ENCODE data around the gene GPC5. TPM values are rescaled to one million over a fixed set of nuclear protein-coding genes. Genes with fewer than 3 reads are reported as not detected.

GPC5 gene
- polyA plus RNA-seq, 1 experiment: not detected

GRCh38 chr13:92429231-92429630 lies 1030.8 kb downstream of the GPC5 start:
- ChIA-PET POLR2A (no interaction called here), CTCF (interaction anchor here (0.9 kb wide), 1 partner anchor 148 kb away, joined by 3 read pairs; no protein-coding TSS in a partner anchor)
- Histone ChIP-seq H3K27me3 (ENCODE audit: control insufficient read depth, insufficient read depth, low read length) (no peaks in the 10 kb centered on the region), H3K4me3 (ENCODE audit: low read depth, low read length) (no peak overlapping the region), H3K36me3 (ENCODE audit: control insufficient read depth, insufficient read depth, low read length) (no peaks in the 10 kb centered on the region)
- TF ChIP-seq, protein P1, sequence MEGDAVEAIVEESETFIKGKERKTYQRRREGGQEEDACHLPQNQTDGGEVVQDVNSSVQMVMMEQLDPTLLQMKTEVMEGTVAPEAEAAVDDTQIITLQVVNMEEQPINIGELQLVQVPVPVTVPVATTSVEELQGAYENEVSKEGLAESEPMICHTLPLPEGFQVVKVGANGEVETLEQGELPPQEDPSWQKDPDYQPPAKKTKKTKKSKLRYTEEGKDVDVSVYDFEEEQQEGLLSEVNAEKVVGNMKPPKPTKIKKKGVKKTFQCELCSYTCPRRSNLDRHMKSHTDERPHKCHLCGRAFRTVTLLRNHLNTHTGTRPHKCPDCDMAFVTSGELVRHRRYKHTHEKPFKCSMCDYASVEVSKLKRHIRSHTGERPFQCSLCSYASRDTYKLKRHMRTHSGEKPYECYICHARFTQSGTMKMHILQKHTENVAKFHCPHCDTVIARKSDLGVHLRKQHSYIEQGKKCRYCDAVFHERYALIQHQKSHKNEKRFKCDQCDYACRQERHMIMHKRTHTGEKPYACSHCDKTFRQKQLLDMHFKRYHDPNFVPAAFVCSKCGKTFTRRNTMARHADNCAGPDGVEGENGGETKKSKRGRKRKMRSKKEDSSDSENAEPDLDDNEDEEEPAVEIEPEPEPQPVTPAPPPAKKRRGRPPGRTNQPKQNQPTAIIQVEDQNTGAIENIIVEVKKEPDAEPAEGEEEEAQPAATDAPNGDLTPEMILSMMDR (IDR thresholded peaks at IDR 0.05; ENCODE audit: insufficient read depth, low read depth, low read length): no peak
- DNase-seq (ENCODE audit: low read depth): no peak

GRCh38 chr13:92433386-92433785 lies 1035.0 kb downstream of the GPC5 start:
- POLR2A ChIA-PET: no interaction called here

GRCh38 chr13:92433963-92434362 lies 1035.5 kb downstream of the GPC5 start:
- TF ChIP-seq, protein P1 (IDR thresholded peaks at IDR 0.05; ENCODE audit: insufficient read depth, low read depth, low read length): no peak
- H3K27me3 ChIP-seq (ENCODE audit: control insufficient read depth, insufficient read depth, low read length): no peaks in the 10 kb centered on the region
- ChIA-PET POLR2A (no interaction called here), CTCF (no interaction called here)
- H3K36me3 ChIP-seq (ENCODE audit: control insufficient read depth, insufficient read depth, low read length): no peaks in the 10 kb centered on the region
- no peak overlapping the region for H3K4me3 ChIP-seq (ENCODE audit: low read depth, low read length)
- no peak for DNase-seq (ENCODE audit: low read depth)

More at GRCh38 chr13:92433386-92433785, 1035.0 kb downstream of the GPC5 start:
- Histone ChIP-seq H3K27me3 (ENCODE audit: control insufficient read depth, insufficient read depth, low read length) (no peaks in the 10 kb centered on the region), H3K36me3 (ENCODE audit: control insufficient read depth, insufficient read depth, low read length) (no peaks in the 10 kb centered on the region), H3K4me3 (ENCODE audit: low read depth, low read length) (no peak overlapping the region)
- TF ChIP-seq, protein P1 (IDR thresholded peaks at IDR 0.05; ENCODE audit: insufficient read depth, low read depth, low read length): no peak
- DNase-seq (ENCODE audit: low read depth): no peak
- CTCF ChIA-PET: no interaction called here

GRCh38 chr13:92436924-92437323 lies 1038.5 kb downstream of the GPC5 start:
- TF ChIP-seq, protein P1 (IDR thresholded peaks at IDR 0.05; ENCODE audit: insufficient read depth, low read depth, low read length): no peak
- CTCF ChIA-PET: no interaction called here
- H3K4me3 ChIP-seq (ENCODE audit: low read depth, low read length): no peak overlapping the region
- no peaks in the 10 kb centered on the region for H3K36me3 ChIP-seq (ENCODE audit: control insufficient read depth, insufficient read depth, low read length)
- POLR2A ChIA-PET: no interaction called here
- no peaks in the 10 kb centered on the region for H3K27me3 ChIP-seq (ENCODE audit: control insufficient read depth, insufficient read depth, low read length)
- no peak for DNase-seq (ENCODE audit: low read depth)

GRCh38 chr13:92444244-92444643 lies 1045.8 kb downstream of the GPC5 start:
- Histone ChIP-seq H3K27me3 (ENCODE audit: control insufficient read depth, insufficient read depth, low read length) (no peaks in the 10 kb centered on the region), H3K4me3 (ENCODE audit: low read depth, low read length) (no peak overlapping the region), H3K36me3 (ENCODE audit: control insufficient read depth, insufficient read depth, low read length) (no peaks in the 10 kb centered on the region)
- DNase-seq (ENCODE audit: low read depth): no peak
- TF ChIP-seq, protein P1 (IDR thresholded peaks at IDR 0.05; ENCODE audit: insufficient read depth, low read depth, low read length): no peak
- ChIA-PET POLR2A (no interaction called here), CTCF (no interaction called here)
